ENCODE measurements around the gene SOX6.

DNA sequence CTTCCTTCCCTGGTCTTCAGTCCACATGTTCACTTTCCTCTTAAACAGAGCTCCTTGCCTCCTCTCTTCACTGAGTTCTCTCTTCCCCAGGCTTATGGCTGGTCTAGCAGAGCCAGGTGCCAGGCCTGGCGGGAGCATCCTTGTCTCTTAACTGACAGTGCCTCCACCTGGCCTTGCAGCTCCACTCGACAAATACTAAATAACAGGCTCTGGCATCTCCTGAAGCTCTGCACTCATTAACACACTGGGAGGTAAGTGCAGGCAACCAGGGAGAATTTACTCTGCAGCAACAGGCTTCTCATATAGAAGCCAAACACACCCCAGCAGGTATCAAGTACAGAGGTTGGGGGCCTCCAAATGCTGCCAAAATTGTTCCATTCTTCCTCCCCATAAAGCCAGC, 438.1 kb downstream of the SOX6 start:
- TF ChIP-seq TAF1 (IDR thresholded peaks at IDR 0.05; ENCODE audit: borderline replicate concordance, insufficient read depth, low read length) (no peak), POLR2AphosphoS5 (IDR thresholded peaks at IDR 0.05; ENCODE audit: low read depth, low read length) (no peak), REST (IDR thresholded peaks at IDR 0.05; ENCODE audit: insufficient read depth in 1 of 2, low read depth in 2 of 2, low read length in 2 of 2) (no peak), FOXP2 (optimal IDR thresholded peaks at IDR 0.05; ENCODE audit: borderline replicate concordance, extremely low read depth, extremely low read length, insufficient read depth) (no peak), SIN3A (IDR thresholded peaks at IDR 0.05; ENCODE audit: borderline replicate concordance, insufficient read depth, low read length) (no peak)
